T-cell (primary cell): ENCODE measurements around the gene WNT3. TPM values are rescaled to one million over a fixed set of nuclear protein-coding genes. Genes with fewer than 3 reads are reported as not detected.

Source experiments
- ATAC-seq, 4 experiments: fragments of 200-7000 bp in 3 of 4; fragments of 150-1000 bp in 1 of 4; cut with Tn5 transposase; replicated peaks in 1 of 4; 1 replicate in 3 of 4; 2 replicates in 1 of 4; pipeline ENCODE4 v1.10.0; 2021; ENCODE audit warnings: moderate library complexity in 3 of 4, mild to moderate bottlenecking in 2 of 4, moderate number of reproducible peaks in 1 of 4
- CTCF ChIA-PET, 2 donors: fragments of 300-600 bp; sonication (Branson Sonifier 250); formaldehyde crosslinking; loops; one replicate each; lab custom pipeline; 2022; ENCODE audit warnings: antibody characterized with exemption in 2 of 2; lab: Charles Lee
- POLR2A ChIA-PET, 2 donors: fragments of 300-600 bp; sonication (Branson Sonifier 250); formaldehyde crosslinking; loops; one replicate each; lab custom pipeline; 2022; ENCODE audit warnings: antibody characterized with exemption in 2 of 2; lab: Charles Lee
- DNase-seq, 35 experiments: peaks; one replicate each; pipeline versions ENCODE4 v3.0.0 to v3.0.0-alpha.2; 2013 to 2023
- H3K27ac ChIP-seq: one replicate; pipeline ENCODE4 v1.5.1; 2013; ENCODE audit warnings: low read length
- H3K27me3 ChIP-seq, 2 experiments: replicated peaks in 1 of 2; 1 replicate in 1 of 2; 2 replicates in 1 of 2; pipeline versions ENCODE4 v1.6.1 to v1.7.0; 2013; ENCODE audit warnings: low read length in 1 of 2, mixed read lengths in 1 of 2; ENCODE audit not compliant: control insufficient read depth in 2 of 2, insufficient read depth in 2 of 2; ENCODE audit errors: extremely low read depth in 1 of 2
- H3K36me3 ChIP-seq, 2 donors: 1 replicate in 1 of 2; 2 replicates in 1 of 2; pipeline versions ENCODE4 v1.6.1 to v1.7.0; 2013; ENCODE audit warnings: low read length in 1 of 2; ENCODE audit not compliant: control insufficient read depth in 2 of 2, insufficient read depth in 1 of 2; ENCODE audit errors: extremely low read depth in 1 of 2
- H3K4me1 ChIP-seq, 2 experiments: 1 replicate in 1 of 2; 2 replicates in 1 of 2; pipeline versions ENCODE4 v1.6.1 to v1.7.0; 2013; ENCODE audit warnings: low read length in 2 of 2, mixed read lengths in 1 of 2; ENCODE audit not compliant: insufficient read depth in 2 of 2, control insufficient read depth in 1 of 2; ENCODE audit errors: extremely low read depth in 1 of 2
- H3K4me3 ChIP-seq, 2 donors: 1 replicate in 1 of 2; 2 replicates in 1 of 2; pipeline versions ENCODE4 v1.5.1 to v1.7.0; 2013; ENCODE audit warnings: mild to moderate bottlenecking in 2 of 2, low read length in 1 of 2, moderate library complexity in 1 of 2; ENCODE audit not compliant: control insufficient read depth in 1 of 2; ENCODE audit errors: extremely low read depth in 1 of 2
- H3K9me3 ChIP-seq: 2 replicates; pipeline ENCODE4 v1.7.0; 2013
- H3K27ac Mint-ChIP-seq, 2 donors: one replicate each; pipeline ENCODE4 v1.8.0; 2020 to 2021; ENCODE audit warnings: mild to moderate bottlenecking in 2 of 2, mixed read lengths in 2 of 2
- H3K27me3 Mint-ChIP-seq, 2 donors: one replicate each; pipeline ENCODE4 v1.8.0; 2021 to 2022; ENCODE audit warnings: mixed read lengths in 2 of 2
- H3K36me3 Mint-ChIP-seq: one replicate; pipeline ENCODE4 v1.8.0; 2021; ENCODE audit warnings: mixed read lengths
- H3K4me1 Mint-ChIP-seq, 3 donors: one replicate each; pipeline ENCODE4 v1.8.0; 2020 to 2022; ENCODE audit warnings: mixed read lengths in 3 of 3, mild to moderate bottlenecking in 1 of 3
- H3K4me3 Mint-ChIP-seq, 3 donors: one replicate each; pipeline ENCODE4 v1.8.0; 2020 to 2022; ENCODE audit warnings: mild to moderate bottlenecking in 3 of 3, mixed read lengths in 3 of 3, moderate library complexity in 3 of 3
- H3K9me3 Mint-ChIP-seq, 3 donors: one replicate each; pipeline ENCODE4 v1.8.0; 2020 to 2022; ENCODE audit warnings: mixed read lengths in 3 of 3
- WGBS: methylation state at CpG from one replicate; pipeline ENCODE4 v1.1.5; 2013; ENCODE audit warnings: missing lambda C conversion rate; ENCODE audit not compliant: insufficient coverage; 5-methylcytosine and 5-hydroxymethylcytosine counted together
- total RNA-seq, 35 experiments: library from RNA in 6 of 35; stranded (reverse) in 6 of 35; fragments of 120-200 nt in 1 of 35; gene quantifications; one replicate each; pipeline versions ENCODE4 v1.2.1 to v1.2.4 and lab custom pipeline; 2013 to 2026

The WNT3 gene, protein sequence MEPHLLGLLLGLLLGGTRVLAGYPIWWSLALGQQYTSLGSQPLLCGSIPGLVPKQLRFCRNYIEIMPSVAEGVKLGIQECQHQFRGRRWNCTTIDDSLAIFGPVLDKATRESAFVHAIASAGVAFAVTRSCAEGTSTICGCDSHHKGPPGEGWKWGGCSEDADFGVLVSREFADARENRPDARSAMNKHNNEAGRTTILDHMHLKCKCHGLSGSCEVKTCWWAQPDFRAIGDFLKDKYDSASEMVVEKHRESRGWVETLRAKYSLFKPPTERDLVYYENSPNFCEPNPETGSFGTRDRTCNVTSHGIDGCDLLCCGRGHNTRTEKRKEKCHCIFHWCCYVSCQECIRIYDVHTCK
- total RNA-seq = under 1 TPM in 3 of 5 donors, not detected in 2; 0.09 to 0.12 (median 0.10) TPM
- not detected for total RNA-seq (2013)
- 0 to 0.33 (median 0.08) reads per million in 29 experiments for total RNA-seq (lab: John Stamatoyannopoulos, UW)

DNA sequence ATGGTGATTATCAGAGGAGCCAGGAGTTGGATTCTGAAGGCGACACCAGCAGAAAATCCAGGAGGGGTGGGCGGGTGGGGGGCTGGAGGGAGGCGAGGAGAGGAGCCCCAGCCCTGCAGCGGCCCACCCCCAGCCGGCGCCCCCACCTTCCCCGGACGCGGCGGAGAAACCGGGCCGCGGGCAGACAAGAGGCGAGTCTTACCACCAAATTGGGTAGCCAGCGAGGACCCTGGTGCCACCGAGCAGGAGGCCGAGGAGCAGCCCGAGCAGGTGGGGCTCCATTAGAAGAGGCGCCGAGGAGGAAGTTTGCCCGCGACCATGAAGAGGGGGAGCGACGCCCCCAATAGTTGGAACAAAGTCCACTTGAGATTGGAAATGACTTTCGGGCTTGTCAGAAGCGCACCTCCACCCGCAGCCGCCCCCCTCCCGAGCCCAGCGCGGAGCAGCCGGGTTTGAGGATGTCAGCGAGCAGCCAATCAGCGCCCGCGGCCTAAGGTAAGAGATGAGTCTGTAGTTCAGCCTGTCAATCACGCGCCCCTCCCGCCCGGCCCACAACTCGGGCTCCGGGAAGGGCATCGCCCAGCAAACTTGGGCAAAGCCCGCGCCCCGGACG, at the start of gene WNT3:
Gene WNT3, minus strand, starts transcription at position 377 of the 613 bp plus-strand sequence. Its CDS starts 95 bp downstream, at position 282.
- peaks cover 2 to 96% of the 10 kb centered on the region in 2 experiments for H3K27me3 ChIP-seq
- peak within 1 kb of the TSS; percentile 70 to 77 (median 71) for H3K4me3 Mint-ChIP-seq
- no peaks in the 10 kb centered on the region for H3K9me3 ChIP-seq
- peaks cover 0 to 36% of the 10 kb centered on the region in 2 experiments for H3K4me1 ChIP-seq
- under 1% methylated on average over 42 of the region's 47 CpGs for WGBS
- H3K4me3 ChIP-seq = peak within 1 kb of the TSS; percentile 48 to 60
- CTCF ChIA-PET = no interaction called here
- H3K36me3 Mint-ChIP-seq = no peaks in the 10 kb centered on the region
- H3K36me3 ChIP-seq = no peaks in the 10 kb centered on the region
- POLR2A ChIA-PET = no interaction called here
- H3K4me1 Mint-ChIP-seq = peaks cover 19 to 29% (median 23%) of the 10 kb centered on the region in 3 donors
- peak in 32 of 35 experiments; percentile 12 to 57 (median 32) for DNase-seq
- peak; percentile 66 to 81 (median 78) for ATAC-seq
- H3K9me3 Mint-ChIP-seq = no peaks in the 10 kb centered on the region
- H3K27ac Mint-ChIP-seq = no peak within 1 kb of the TSS
- peaks cover 63 to 86% of the 10 kb centered on the region in 2 donors for H3K27me3 Mint-ChIP-seq
- no peak within 1 kb of the TSS for H3K27ac ChIP-seq

DNA sequence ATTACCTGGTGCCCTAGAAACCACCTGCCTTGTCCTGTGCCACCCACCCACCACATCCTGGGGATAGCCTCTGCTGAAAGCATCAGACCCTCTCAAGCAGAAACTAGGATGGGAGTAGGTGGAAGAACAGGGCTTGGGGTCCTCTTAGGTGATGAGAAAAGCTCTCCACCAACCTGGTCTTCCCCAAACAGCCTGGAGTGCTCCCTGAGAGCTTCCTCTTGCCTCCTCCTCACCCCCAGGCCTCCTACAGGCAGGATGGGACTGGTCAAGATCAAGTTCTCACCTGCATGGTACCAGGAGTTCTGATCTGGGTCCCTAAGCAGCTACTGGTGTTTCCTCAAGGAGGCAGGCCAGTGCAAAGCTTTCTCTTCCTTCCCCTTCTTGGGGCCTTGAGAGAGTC, 48.3 kb upstream of the WNT3 start:
- H3K4me3 Mint-ChIP-seq = no peak overlapping the region
- H3K36me3 Mint-ChIP-seq = no peaks in the 10 kb centered on the region
- no peak overlapping the region for H3K27ac Mint-ChIP-seq
- peaks cover 27 to 34% of the 10 kb centered on the region in 2 donors for H3K27me3 Mint-ChIP-seq
- peaks cover 0 to 3% of the 10 kb centered on the region in 2 experiments for H3K4me1 ChIP-seq
- CTCF ChIA-PET = no interaction called here
- no peaks in the 10 kb centered on the region for H3K9me3 ChIP-seq
- no peaks in the 10 kb centered on the region for H3K4me1 Mint-ChIP-seq
- no peak overlapping the region for H3K4me3 ChIP-seq
- no peaks in the 10 kb centered on the region for H3K9me3 Mint-ChIP-seq
- no peaks in the 10 kb centered on the region for H3K36me3 ChIP-seq
- H3K27ac ChIP-seq = no peak overlapping the region
- ATAC-seq (no peak), DNase-seq (no peak)
- H3K27me3 ChIP-seq = peaks cover 0 to 51% of the 10 kb centered on the region in 2 experiments
- POLR2A ChIA-PET = no interaction called here

DNA sequence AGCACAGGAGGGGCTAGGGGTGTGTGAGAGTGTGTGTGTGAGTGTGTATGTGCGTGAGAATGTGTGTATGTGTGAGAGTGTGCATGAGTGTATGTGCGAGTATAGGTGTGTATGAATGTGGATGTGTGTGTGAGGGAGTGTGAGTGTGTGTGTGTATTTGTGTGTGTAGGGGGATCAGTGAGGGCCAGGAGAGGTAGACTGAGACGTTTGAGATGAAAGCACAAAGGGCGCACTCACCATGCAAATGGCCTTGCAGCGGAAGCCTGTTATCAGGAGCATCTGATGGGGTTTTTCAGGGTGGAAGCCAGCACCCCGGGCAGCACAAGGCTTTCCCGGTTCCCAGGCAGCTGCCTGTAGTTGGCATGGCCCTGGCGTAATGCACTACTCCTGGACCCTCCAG, 47.8 kb upstream of the WNT3 start:
- no peaks in the 10 kb centered on the region for H3K4me1 Mint-ChIP-seq
- no peak overlapping the region for H3K27ac ChIP-seq
- CTCF ChIA-PET = no interaction called here
- peaks cover 0 to 3% of the 10 kb centered on the region in 2 experiments for H3K4me1 ChIP-seq
- no peaks in the 10 kb centered on the region for H3K9me3 Mint-ChIP-seq
- H3K36me3 ChIP-seq = no peaks in the 10 kb centered on the region
- H3K4me3 Mint-ChIP-seq = no peak overlapping the region
- H3K36me3 Mint-ChIP-seq = no peaks in the 10 kb centered on the region
- DNase-seq (no peak), ATAC-seq (no peak)
- 89% methylated on average over 8 of the region's 8 CpGs for WGBS
- H3K27me3 Mint-ChIP-seq = peaks cover 27 to 36% of the 10 kb centered on the region in 2 donors
- POLR2A ChIA-PET = no interaction called here
- no peak overlapping the region for H3K27ac Mint-ChIP-seq
- H3K27me3 ChIP-seq = peaks cover 0 to 53% of the 10 kb centered on the region in 2 experiments
- no peaks in the 10 kb centered on the region for H3K9me3 ChIP-seq
- H3K4me3 ChIP-seq = no peak overlapping the region

DNA sequence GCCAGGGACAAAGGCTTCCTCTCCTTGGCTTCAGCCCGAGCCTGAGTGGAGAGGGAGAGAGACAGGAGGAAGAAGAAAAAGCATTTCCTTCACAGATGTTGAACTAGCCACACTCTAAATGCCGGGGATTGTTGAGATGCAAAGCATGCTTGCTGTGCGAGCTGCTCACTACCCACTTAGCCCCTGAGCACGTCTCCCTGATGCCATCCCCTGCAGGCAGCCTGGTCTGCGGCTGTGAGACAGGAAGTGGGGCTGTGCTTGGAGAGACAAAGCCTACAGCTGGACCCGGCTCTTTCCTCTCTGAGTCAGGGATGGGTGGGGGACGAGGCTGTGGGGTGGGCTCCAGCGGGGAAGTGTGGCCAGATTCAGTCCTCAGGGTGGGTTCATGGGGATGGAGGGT, 46.6 kb upstream of the WNT3 start:
- no peak overlapping the region for H3K4me3 Mint-ChIP-seq
- H3K9me3 Mint-ChIP-seq = no peaks in the 10 kb centered on the region
- Histone ChIP-seq H3K4me1 (peaks cover 0 to 3% of the 10 kb centered on the region in 2 experiments), H3K27ac (no peak overlapping the region), H3K27me3 (peaks cover 0 to 59% of the 10 kb centered on the region in 2 experiments), H3K36me3 (no peaks in the 10 kb centered on the region), H3K4me3 (no peak overlapping the region), H3K9me3 (no peaks in the 10 kb centered on the region)
- DNase-seq = no peak
- ChIA-PET CTCF (no interaction called here), POLR2A (no interaction called here)
- H3K36me3 Mint-ChIP-seq = no peaks in the 10 kb centered on the region
- H3K4me1 Mint-ChIP-seq = no peaks in the 10 kb centered on the region
- WGBS = 0% methylated on average over 6 of the region's 8 CpGs
- no peak overlapping the region for H3K27ac Mint-ChIP-seq
- no peak for ATAC-seq
- peaks cover 27 to 39% of the 10 kb centered on the region in 2 donors for H3K27me3 Mint-ChIP-seq

DNA sequence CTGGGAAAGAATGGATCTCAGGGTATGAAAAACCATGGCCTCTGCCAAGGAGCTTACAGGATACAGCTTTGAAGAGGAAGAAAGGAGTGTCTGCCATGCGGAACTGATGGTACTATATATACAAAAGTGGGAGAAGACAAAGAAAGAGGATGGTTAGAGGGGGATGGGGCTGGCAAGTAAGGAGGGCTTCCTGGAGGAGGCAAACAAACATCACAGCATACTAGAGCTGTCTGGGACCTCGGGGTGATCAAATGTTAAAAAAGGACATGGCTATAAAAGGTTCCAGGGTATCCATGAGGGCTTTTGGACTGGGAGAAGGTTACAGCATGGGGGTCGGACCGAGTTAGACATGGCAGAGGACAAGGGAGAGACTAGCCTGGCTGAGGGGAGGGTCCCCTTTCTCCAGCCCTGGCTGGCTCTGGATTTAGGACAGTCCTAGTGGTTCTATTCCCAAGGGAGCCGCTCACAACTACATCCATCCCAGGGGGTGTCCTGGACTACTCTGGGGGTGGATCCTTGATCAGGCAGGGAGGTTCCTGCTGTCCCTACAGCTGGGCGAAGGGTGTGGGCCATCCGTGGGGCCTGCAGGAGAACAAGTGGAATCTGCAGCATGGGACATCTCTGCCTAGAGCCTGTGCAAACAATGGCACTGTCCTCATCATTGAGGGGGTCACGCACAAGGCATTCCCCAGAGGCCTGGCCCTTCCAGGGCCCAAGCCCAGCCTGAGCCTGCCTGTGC, 45.1 kb upstream of the WNT3 start:
- Mint-ChIP-seq H3K9me3 (no peaks in the 10 kb centered on the region), H3K4me1 (no peaks in the 10 kb centered on the region), H3K27ac (no peak overlapping the region), H3K4me3 (no peak overlapping the region), H3K27me3 (peaks cover 33 to 43% of the 10 kb centered on the region in 2 donors), H3K36me3 (no peaks in the 10 kb centered on the region)
- WGBS = 69% methylated on average over 5 of the region's 8 CpGs
- no peak for DNase-seq
- peaks cover 0 to 3% of the 10 kb centered on the region in 2 experiments for H3K4me1 ChIP-seq
- ChIA-PET CTCF (no interaction called here), POLR2A (no interaction called here)
- no peaks in the 10 kb centered on the region for H3K9me3 ChIP-seq
- ATAC-seq = no peak
- H3K27me3 ChIP-seq = peaks cover 0 to 60% of the 10 kb centered on the region in 2 experiments
- H3K4me3 ChIP-seq = no peak overlapping the region
- no peaks in the 10 kb centered on the region for H3K36me3 ChIP-seq
- H3K27ac ChIP-seq = no peak overlapping the region

DNA sequence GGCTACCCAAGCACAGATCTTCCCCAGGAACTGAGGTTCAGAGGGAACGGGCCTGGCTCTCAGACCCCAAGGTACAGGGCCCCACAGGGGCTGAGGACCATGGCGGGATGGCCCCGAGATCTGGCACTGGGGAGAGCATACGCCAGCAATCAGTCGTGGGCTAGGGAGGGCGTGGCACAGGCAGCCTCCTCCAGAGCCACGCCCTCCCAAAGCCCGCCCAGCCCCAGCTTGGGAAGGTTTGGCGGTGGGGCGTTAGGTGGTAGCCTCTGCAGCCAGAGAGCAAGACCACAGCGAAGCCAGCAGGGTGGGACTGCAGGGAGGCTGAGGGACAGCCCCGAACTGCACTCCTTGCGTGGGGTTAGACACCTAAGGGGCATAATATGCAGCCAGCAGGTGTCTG, 44.5 kb upstream of the WNT3 start:
- no peak overlapping the region for H3K27ac Mint-ChIP-seq
- Histone ChIP-seq H3K27ac (no peak overlapping the region), H3K4me3 (no peak overlapping the region), H3K9me3 (no peaks in the 10 kb centered on the region), H3K4me1 (peaks cover 0 to 3% of the 10 kb centered on the region in 2 experiments), H3K36me3 (no peaks in the 10 kb centered on the region), H3K27me3 (peaks cover 0 to 58% of the 10 kb centered on the region in 2 experiments)
- H3K4me1 Mint-ChIP-seq = no peaks in the 10 kb centered on the region
- 78% methylated on average over 12 of the region's 13 CpGs for WGBS
- H3K36me3 Mint-ChIP-seq = no peaks in the 10 kb centered on the region
- H3K27me3 Mint-ChIP-seq = peaks cover 35 to 45% of the 10 kb centered on the region in 2 donors
- DNase-seq = no peak
- no peak for ATAC-seq
- CTCF ChIA-PET = no interaction called here
- no peaks in the 10 kb centered on the region for H3K9me3 Mint-ChIP-seq
- POLR2A ChIA-PET = no interaction called here
- no peak overlapping the region for H3K4me3 Mint-ChIP-seq
